ENCODE results near the gene TRPC4.

Gene TRPC4

GRCh38 chr13:37587236-37587635 lies 282.3 kb downstream of the TRPC4 start:
- intact Hi-C loops (cut with DNase I) = no loop called here
- DNase-seq = no peak

Measured in head of caudate nucleus (tissue), 42 donors.